ENCODE data around the gene PHAF1. TPM values are rescaled to one million over a fixed set of nuclear protein-coding genes. Genes with fewer than 3 reads are reported as not detected.
"Not testable (repeated sequence)": the region's sequence is repeated elsewhere in the genome, so short reads cannot be mapped to it uniquely, and the experiment has no call there.

Gene PHAF1
- total RNA-seq, 4 donors from 2014 or later, result 23.3 to 63.4 (median 48.9) TPM

- no peak overlapping the region for H3K4me3 ChIP-seq
- peaks cover 0 to 19% of the 10 kb centered on the region in 2 donors for H3K36me3 ChIP-seq
- no peak for TF ChIP-seq POLR2A (IDR thresholded peaks at IDR 0.05)
- TF ChIP-seq, protein P1, sequence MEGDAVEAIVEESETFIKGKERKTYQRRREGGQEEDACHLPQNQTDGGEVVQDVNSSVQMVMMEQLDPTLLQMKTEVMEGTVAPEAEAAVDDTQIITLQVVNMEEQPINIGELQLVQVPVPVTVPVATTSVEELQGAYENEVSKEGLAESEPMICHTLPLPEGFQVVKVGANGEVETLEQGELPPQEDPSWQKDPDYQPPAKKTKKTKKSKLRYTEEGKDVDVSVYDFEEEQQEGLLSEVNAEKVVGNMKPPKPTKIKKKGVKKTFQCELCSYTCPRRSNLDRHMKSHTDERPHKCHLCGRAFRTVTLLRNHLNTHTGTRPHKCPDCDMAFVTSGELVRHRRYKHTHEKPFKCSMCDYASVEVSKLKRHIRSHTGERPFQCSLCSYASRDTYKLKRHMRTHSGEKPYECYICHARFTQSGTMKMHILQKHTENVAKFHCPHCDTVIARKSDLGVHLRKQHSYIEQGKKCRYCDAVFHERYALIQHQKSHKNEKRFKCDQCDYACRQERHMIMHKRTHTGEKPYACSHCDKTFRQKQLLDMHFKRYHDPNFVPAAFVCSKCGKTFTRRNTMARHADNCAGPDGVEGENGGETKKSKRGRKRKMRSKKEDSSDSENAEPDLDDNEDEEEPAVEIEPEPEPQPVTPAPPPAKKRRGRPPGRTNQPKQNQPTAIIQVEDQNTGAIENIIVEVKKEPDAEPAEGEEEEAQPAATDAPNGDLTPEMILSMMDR (IDR thresholded peaks at IDR 0.05 in 4 of 5, conservative IDR thresholded peaks at IDR 0.05 in 1 of 5), result no peak
- no peaks in the 10 kb centered on the region for H3K27me3 ChIP-seq
- intact Hi-C loops (cut with DNase I; ENCODE audit: low total_unique reads), result no loop called here
- H3K27ac ChIP-seq, result peak overlapping the region; percentile 60 to 79 (median 72)
- in situ Hi-C loops (cut with MboI; ENCODE audit: low sequenced_read_pairs in 4 of 4), result no loop called here
- DNase-seq (no peak), ATAC-seq (peak; percentile 34 to 47)
- no peaks in the 10 kb centered on the region for H3K9me3 ChIP-seq
- H3K4me1 ChIP-seq, result peaks cover 21 to 23% of the 10 kb centered on the region in 2 donors
Measured at GRCh38 chr16:67116388-67117311, 6.9 kb downstream of the PHAF1 start.

DNA sequence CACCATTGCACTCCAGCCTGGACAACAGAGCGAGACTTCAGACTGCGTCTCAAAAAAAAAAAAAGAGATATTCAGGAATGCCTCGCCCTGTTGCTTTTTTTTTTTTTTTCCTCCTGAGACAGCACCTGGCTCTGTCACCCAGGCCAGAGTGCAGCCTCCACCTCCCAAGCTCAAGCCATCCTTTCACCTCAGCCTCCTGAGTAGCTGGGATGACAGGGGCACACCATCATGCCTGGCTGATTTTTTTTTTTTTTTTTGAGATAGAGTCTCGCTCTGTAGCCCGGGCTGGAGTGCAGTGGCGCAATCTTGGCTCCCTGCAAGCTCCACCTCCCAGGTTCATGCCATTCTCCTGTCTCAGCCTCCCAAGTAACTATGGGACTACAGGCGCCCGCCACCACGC lies 8.0 kb downstream of the PHAF1 start:
- peaks cover 20 to 22% of the 10 kb centered on the region in 2 donors for H3K4me1 ChIP-seq
- H3K9me3 ChIP-seq, result no peaks in the 10 kb centered on the region
- ATAC-seq (no peak), DNase-seq (no peak)
- H3K36me3 ChIP-seq, result peaks cover 0 to 26% of the 10 kb centered on the region in 2 donors
- H3K27me3 ChIP-seq, result no peaks in the 10 kb centered on the region
- H3K27ac ChIP-seq, result peak overlapping the region in 3 of 4 donors; percentile 60 to 79 (median 77)
- TF ChIP-seq, protein P1 (IDR thresholded peaks at IDR 0.05 in 4 of 5, conservative IDR thresholded peaks at IDR 0.05 in 1 of 5), result no peak
- no peak for TF ChIP-seq POLR2A (IDR thresholded peaks at IDR 0.05)
- H3K4me3 ChIP-seq, result no peak overlapping the region
- in situ Hi-C loops (cut with MboI; ENCODE audit: low sequenced_read_pairs in 4 of 4) (no loop called here), intact Hi-C loops (cut with DNase I; ENCODE audit: low total_unique reads) (no loop called here)

DNA sequence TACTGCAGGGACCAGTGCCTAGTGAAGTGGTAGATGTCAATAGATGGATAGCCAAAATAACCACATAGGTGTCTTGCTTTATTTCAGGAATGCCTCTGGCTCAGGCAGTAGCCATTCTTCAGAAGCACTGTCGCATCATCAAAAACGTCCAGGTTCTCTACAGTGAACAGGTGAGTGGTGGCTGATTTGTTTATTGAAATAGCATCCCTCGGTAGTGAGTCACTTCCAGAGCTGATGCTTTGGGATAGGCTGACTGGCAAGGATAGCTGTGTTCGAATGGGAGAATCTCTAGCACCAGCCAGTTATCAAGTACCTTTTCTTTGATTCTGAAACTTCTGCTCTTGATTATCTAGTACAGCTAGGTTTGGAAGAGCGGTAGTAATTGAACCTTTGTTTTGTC lies 10.3 kb downstream of the PHAF1 start:
- in situ Hi-C loops (cut with MboI; ENCODE audit: low sequenced_read_pairs in 4 of 4) (no loop called here), intact Hi-C loops (cut with DNase I; ENCODE audit: low total_unique reads) (no loop called here)
- H3K4me3 ChIP-seq, result no peak overlapping the region
- ATAC-seq (no peak), DNase-seq (no peak)
- no peaks in the 10 kb centered on the region for H3K27me3 ChIP-seq
- H3K4me1 ChIP-seq, result peaks cover 12 to 34% of the 10 kb centered on the region in 2 donors
- TF ChIP-seq, protein P1 (IDR thresholded peaks at IDR 0.05 in 4 of 5, conservative IDR thresholded peaks at IDR 0.05 in 1 of 5), result no peak
- no peak for TF ChIP-seq POLR2A (IDR thresholded peaks at IDR 0.05)
- H3K36me3 ChIP-seq, result peaks cover 0 to 36% of the 10 kb centered on the region in 2 donors
- no peaks in the 10 kb centered on the region for H3K9me3 ChIP-seq
- H3K27ac ChIP-seq, result peak overlapping the region in 1 of 4 donors; percentile 31

- H3K9me3 ChIP-seq; H3K4me3 ChIP-seq; intact Hi-C loops (cut with DNase I; ENCODE audit: low total_unique reads); in situ Hi-C loops (cut with MboI; ENCODE audit: low sequenced_read_pairs in 4 of 4); H3K27me3 ChIP-seq: not testable (repeated sequence)
- ATAC-seq (peak; percentile 64 to 67), DNase-seq (peak; percentile 36 to 77)
- peak overlapping the region; percentile 7 to 80 (median 56) for H3K27ac ChIP-seq
- H3K36me3 ChIP-seq, result peaks cover 0 to 41% of the 10 kb centered on the region in 2 donors
- H3K4me1 ChIP-seq, result peaks cover 12 to 43% of the 10 kb centered on the region in 2 donors
Measured at GRCh38 chr16:67122799-67123198, 13.1 kb downstream of the PHAF1 start.

DNA sequence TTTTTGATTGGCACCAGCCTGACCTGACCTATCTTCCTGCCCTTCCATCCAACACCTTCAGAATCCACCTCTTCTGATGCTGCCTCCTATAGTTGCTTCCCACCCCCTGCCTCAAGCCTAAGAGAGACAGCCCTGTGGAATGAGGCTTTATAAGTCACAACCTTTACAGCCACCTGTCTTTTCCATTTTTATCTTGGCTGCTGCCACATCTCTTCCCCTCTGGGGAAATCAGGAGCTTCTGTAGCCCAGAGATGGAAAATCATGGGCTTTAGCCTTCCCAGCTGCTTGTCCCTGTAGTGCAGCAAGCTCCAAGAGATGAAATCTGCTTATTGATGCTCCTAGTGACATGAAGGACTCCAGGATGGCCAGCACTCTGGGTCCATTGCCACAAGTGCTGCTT lies 18.7 kb downstream of the PHAF1 start:
- no peak overlapping the region for H3K4me3 ChIP-seq
- peaks cover 0 to 32% of the 10 kb centered on the region in 2 donors for H3K36me3 ChIP-seq
- DNase-seq, result no peak
- in situ Hi-C loops (cut with MboI; ENCODE audit: low sequenced_read_pairs in 4 of 4), result no loop called here
- peak overlapping the region; percentile 57 to 80 (median 64) for H3K27ac ChIP-seq
- peaks cover 24 to 43% of the 10 kb centered on the region in 2 donors for H3K4me1 ChIP-seq
- ATAC-seq, result peak; percentile 52 to 66
- intact Hi-C loops (cut with DNase I; ENCODE audit: low total_unique reads), result no loop called here
- H3K9me3 ChIP-seq, result no peaks in the 10 kb centered on the region
- H3K27me3 ChIP-seq, result no peaks in the 10 kb centered on the region
- TF ChIP-seq, protein P1 (IDR thresholded peaks at IDR 0.05 in 4 of 5, conservative IDR thresholded peaks at IDR 0.05 in 1 of 5), result no peak
- TF ChIP-seq POLR2A (IDR thresholded peaks at IDR 0.05), result peak in 1 of 2 donors; percentile 16

Data from gastrocnemius medialis (tissue), 4 donors.